NCI-H2081 treated with DMSO at 0.1 percent for 48 hours (cell line): Measurements from ENCODE around the gene IDH2.
"Not testable (repeated sequence)": the region's sequence is repeated elsewhere in the genome, so short reads cannot be mapped to it uniquely, and the experiment has no call there.

Experiments used
- DNase-seq: peaks from one replicate; lab custom pipeline; 2025; lab: John Stamatoyannopoulos, UW

The IDH2 gene

DNA sequence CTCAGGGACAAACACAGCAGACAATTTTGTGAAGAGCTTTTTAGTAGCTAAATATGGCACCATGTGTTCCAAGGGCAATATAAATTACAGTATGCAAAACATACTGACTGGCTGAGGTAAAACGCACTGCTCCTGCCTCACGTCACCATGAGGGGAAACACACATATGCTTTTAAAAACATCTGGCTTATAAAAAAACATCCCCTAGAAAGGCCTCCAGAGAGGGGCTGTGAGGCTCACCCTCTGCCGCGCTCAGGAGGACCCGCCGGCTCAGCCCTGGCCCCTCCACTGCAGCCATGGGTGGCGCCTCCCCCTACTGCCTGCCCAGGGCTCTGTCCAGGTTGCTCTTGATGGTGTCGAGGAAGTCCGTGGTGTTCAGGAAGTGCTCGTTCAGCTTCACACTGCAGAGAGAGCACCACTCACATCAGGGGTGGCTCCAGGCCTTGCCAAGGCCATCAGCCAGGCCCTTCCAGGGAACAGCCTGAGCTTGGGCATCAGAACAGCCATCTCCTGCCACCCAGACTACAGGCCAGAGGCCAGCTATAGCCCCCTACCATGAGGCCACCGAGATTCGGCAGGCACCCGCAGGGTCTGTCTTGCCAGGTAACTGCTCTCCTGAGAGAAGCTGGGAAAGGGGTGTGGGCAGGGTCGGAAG lies 18.2 kb downstream of the IDH2 start:
- DNase-seq: no peak

DNA sequence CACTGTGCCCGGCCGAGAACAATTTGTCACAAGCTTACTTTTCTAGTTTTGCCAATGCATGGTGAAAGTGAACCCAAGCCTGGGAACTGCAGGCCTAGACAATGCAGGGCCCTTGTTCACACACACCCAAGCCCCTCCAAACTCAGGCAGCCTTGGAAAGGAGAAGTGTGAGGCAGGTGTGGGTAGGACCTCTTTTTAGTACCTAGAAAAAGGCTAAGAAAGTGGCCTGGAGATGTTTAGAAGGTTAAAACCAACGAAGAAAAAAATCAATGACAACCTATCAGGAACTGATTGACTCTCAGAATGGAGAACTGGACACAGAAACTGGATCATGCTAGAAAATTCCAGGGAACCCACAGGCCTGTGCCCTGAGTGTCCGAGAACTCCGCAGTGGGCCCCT lies 18.8 kb downstream of the IDH2 start:
- DNase-seq: no peak

DNA sequence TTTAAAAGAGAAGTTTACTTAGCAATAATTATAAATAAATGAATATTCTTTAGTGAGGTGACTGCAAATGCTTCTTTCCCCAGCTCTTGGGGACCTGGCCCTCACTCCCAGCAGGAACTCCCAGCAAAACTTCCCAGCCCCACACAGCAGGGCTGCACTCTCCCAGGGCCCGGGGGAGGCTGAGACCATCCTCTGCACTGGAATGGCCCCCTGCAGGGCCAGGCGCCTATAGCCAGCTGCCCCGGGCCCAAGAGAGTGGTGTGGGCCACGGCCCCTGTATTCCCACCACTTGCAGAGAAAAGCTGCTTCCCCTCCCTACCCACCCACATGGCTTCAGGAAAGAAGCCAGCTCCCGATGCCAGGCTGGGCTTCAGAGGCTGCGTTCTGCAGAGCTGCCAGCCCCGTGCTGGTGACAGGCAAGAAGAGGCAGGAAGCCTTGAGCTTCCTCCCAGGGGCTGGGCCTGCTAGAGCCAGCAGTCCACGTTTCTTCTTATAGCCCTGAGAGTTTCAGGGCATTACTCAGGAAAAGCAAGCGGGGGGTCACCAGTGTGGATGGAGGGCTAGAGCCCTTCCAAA lies 20.0 kb downstream of the IDH2 start:
- no peak for DNase-seq

DNA sequence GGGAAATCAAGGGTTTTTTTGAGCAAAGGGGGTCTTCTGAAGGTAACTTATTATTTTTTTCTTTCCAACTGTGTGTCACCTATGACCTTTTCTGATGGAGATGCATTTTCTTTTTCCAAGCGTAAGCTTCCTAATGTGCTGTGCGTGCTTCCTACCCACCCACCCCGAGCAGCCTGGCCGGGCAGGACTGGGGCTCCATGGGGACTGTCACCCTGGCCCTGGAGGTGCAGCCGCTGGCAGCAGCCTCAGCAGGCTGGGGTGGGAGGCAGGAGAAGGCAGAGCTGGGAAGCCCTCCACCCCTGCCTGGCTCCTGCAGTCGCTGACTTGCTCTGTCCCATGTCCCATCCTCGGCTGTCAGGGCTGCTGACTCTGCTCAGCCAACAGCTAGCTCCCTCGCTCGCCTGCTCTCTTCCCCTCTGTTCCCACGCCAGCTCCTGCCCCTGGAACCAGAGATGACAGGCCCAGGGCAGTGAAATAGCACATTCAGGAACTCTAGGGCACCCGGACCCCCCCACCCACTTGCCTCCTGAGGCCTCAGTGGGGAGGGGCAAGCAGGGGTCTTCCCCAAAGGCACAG lies 21.4 kb downstream of the IDH2 start:
- no peak for DNase-seq

DNA sequence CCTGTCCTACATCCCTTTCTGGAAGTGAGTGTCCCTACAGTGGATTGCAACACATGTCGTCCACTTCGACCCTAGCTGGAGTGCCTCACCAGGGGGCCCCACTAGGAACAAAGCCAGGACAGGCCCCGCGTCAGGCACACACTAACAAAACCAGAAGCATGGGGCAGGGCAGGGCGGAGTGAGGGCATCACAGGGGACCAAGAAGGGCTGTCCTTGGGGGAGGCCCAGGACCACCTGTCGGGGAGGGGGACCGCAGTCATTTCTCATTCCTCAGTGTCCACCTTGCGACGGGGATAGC lies 21.9 kb downstream of the IDH2 start:
- DNase-seq: no peak

DNA sequence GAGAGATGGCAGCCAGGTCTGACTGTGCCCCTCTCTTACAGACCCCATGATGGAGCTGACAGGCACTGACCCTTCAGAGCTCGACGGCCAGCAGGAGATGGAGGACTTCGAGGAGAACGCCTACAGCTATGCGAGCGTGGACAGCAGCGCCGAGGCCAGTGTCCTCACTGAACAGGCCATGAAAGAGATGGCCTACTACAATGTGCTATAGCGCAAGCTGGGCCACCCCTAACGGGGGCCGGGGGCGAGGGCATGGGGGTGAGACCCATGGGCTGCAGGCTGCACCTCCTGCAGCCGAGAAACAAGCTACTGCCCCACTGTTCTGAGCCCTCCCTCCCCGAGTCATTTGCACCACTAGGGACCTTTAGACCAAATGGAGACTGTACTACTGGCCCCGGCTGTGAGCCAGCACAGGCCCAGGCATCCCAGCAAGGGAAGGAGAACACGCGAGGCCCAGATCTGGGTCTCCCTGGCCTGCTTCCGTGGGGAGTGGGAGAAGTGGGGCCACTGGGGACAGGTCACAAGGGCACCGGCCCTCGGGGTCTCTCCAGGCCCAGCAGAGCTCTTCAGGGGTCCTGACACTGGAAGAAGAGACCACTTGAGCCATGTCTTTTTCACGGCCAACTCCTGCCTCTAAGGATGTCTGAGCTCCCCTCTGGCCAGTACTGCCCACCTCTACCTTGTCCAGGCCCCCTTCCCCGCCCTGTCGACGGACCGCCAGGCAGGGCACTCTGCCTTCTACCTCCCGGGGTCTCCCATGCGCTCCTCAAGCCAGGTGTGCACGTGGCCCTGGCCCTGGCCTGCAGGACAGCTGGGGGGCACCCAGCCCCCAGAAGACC lies 22.4 kb downstream of the IDH2 start:
- DNase-seq: no peak

DNA sequence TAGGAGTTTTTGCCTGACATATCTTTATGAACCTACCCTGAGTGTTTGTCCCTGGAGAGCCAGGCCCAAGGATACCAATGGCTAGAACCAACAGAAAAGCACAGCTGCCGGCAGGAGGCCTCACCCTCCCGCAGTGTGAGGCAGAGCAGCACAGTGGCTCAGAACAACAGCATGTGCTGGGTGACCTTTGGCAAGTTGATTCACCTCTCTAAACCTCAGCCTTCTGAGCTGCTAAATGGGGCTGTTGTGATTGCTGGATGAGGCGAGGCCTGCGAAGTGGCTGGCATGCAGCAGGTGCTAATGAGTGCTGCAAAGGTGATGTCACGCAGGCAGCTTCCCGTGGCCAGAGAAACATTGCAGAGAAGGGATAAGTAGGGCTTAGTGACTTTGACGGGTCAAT lies 23.3 kb downstream of the IDH2 start:
- DNase-seq: no peak

DNA sequence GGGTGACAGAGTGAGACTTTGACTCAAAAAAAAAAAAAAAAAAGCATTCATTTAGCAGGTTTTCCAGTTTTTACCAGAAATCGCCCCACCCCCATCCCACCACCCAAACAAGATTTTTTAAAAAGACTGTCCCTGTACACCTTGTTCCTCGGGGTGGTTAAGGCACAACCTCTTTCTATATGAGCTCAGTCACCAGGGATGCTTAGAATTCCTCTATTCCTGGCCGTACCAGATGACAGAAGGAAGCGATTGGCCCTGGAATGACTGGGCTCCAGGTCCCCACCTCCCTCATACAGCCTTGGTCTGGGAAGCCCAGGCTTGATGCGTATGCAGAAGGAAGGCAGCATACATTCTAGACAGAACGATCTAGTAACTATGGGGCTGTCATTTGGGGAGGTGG lies 25.6 kb downstream of the IDH2 start:
- DNase-seq: no peak

DNA sequence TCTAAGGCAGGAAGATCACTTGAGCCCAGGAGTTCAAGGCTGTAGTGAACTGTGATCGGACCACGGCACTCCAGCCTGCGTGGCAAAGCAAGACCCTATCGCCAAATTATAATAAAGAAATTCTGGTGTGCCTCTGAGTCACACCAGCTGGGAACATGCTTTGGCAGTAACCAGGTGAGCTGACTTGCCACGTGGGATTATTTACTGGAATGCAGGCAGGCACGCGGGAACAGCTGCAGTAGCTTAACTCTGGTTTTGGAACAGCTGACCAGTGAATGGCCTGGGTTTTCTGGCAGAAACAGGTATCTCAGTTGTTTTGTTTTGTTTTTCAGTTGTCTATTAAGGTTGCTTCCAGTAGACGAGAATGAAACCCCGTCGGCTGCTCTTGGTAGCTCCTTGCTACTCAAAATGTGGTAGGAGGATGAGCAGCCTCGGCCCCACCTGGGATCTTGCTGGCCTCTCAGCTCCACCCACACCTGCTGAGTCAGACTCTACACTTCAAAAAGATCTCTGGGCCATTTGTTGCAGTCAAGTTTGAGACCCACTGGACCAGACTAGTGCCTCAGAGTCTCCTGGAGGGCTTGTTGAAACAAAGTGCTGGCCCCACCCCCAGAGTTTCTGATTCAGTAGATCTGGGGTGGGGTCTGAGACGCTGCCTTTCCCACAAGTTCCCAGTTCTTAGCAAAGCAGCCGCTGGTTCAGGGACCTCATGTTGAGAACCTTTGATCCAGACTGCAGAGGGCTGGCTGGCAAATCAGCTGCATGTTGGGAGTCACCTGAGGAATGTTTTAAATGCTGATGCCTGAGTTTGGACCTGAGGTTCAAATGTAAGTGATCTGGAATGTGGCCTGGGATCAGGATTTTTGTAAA lies 26.6 kb downstream of the IDH2 start:
- no peak for DNase-seq

DNA sequence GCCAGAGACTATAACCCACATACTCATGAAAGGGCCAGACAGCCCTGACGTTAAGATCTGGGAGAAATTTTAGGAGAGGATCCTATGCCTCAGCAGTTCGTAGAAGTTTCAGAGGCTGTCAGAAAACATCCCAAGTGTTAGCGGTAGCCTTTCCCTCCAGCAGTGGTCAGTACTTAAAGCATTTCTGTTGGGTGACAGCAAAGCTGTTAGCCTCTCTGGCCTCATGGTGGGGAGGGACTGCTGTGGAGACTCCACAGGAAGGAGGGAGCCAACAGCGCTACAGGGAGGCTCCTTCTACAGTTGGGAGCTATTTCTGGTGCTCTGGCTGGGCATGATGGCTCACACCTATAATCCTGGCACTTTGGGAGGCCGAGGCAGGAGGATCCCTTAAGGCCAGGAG lies 27.4 kb downstream of the IDH2 start:
- DNase-seq: no peak

DNA sequence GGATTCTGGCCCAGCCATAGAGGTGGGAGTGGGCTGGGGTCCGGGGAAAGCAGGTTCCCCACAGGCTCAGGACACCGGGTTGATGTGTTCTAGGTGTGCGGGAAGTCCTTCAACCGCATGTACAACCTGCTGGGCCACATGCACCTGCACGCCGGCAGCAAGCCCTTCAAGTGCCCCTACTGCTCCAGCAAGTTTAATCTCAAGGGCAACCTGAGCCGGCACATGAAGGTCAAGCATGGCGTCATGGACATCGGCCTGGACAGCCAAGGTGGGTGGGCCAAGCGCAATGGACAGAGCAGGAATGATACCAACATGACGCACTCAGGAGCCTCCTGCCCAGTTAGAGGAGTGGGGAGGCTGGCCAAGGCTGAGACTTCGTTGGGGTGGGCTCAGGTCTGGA lies 28.2 kb downstream of the IDH2 start:
- no peak for DNase-seq

DNA sequence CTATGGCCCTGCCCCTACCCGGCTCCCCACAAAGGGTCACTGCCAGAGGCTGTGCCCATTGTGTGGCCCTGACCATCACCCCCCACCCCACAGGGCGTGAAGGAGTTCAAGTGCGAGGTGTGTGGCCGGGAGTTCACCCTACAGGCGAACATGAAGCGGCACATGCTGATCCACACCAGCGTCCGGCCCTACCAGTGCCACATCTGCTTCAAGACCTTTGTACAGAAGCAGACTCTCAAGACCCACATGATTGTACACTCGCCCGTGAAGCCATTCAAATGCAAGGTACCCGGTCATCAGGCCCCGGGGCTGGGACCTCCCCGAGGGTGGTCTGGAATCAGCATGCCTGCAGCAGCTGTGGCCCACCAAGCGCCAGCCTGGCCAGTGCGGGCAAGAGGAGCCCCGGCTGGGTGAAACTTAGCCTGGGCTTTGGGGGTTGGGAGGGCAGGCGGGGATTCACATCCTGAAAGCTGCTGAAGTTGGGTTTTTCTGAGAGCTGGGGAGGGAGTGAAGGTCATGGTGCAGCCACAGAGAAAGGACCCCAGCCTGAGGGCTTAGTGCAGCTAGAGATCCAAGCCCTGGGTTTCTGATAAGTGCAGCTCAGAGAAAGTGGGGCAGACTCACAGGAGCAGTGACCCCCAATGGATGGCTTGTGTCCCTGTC lies 29.2 kb downstream of the IDH2 start:
- DNase-seq: no peak

DNA sequence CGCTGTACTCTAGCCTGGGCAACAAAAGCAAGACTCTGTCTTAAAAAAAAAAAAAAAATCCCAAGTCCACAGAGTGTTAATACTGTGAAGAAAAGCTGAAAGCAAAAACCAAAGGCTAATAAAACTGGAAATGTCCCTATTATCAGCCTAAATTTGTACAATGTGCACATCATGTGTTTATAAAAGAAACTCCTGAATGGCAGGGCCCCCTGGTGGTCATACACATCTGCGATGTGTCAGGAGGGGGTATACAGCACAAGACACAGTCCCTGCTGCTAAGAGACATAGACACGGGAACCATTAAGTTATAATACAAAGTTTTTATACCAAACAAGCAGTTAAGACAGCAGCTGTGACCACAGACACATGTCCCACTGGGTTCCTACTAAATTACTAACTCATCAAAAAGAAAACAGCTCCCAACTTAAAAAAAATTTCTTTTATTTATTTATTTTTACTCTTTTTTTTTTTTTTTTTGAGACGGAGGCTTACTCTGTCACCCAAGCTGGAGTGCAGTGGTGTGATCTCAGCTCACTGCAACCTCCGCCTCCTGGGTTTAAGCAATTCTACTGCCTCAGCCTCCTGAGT lies 31.0 kb downstream of the IDH2 start:
- peak; percentile 41 for DNase-seq

DNA sequence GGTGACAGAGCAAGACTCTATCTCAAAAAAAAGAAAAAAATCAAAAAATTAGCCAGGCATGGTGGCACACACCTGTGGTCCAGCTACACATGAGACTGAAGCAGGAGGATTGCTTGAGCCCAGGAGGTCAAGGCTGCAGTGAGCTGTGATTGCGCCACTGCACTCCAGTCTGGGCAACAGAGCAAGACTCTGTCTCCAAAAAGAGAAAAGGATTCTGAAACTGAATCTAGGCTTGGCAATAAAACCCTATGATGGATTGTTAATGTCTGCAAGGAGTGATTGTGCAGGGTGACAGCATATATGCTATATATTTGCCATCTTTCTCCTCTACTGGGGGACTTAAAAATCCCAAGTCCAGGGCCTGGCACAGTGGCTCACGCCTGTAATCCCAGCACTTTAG lies 31.6 kb downstream of the IDH2 start:
- DNase-seq: not testable (repeated sequence)

DNA sequence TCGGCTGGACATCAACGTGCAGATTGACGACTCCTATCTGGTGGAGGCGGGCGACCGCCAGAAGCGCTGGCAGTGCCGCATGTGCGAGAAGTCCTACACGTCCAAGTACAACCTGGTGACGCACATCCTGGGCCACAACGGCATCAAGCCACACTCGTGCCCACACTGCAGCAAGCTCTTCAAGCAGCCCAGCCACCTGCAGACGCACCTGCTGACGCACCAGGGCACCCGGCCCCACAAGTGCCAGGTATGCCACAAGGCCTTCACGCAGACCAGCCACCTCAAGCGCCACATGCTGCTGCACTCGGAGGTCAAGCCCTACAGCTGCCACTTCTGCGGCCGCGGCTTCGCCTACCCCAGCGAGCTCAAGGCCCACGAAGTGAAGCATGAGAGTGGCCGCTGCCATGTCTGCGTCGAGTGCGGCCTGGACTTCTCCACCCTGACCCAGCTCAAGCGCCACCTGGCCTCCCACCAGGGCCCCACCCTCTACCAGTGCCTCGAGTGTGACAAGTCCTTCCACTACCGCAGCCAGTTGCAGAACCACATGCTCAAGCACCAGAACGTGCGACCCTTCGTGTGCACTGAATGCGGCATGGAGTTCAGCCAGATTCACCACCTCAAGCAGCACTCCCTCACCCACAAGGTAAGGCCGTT lies 34.2 kb downstream of the IDH2 start:
- no peak for DNase-seq

DNA sequence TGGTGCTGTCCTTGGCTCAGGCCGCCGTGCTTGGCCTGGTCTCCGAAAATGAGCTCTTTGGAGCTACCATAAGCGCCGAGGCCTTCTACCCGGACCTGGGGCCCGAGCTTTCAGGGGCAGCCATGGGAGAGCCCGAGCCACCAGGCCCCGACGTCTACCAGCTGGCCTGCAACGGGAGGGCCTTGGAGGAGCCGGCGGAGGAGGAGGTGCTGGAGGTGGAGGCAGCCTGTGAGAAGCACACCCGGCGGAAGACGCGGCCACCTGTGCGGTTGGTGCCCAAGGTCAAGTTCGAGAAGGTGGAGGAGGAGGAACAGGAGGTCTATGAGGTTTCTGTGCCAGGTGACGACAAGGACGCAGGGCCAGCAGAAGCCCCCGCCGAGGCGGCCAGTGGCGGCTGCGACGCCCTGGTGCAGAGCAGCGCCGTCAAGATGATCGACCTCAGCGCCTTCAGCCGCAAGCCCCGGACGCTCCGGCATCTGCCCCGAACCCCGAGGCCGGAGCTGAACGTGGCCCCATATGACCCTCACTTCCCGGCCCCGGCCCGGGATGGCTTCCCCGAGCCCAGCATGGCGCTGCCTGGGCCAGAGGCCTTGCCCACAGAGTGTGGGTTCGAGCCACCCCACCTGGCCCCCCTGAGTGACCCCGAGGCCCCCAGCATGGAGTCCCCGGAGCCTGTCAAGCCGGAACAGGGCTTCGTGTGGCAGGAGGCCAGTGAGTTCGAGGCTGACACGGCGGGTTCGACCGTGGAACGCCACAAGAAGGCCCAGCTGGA lies 34.9 kb downstream of the IDH2 start:
- no peak for DNase-seq

DNA sequence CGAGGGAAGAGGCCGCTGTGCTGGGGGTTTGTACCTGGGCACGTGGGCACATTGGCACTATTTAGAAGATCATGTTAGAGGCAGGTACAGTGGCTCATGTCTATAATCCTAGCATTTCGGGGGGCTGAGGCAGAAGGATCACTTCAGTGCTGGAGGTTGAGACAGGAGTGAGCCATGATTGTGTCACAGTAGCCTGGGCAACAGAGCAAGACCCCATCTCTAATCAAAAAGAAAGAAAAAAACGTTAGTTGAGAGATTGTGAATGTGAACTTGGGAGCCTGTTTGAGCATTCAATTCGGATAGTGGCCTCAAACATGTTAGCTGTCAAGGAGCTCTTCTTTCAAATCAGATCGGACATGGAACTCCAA lies 36.6 kb downstream of the IDH2 start:
- no peak for DNase-seq

DNA sequence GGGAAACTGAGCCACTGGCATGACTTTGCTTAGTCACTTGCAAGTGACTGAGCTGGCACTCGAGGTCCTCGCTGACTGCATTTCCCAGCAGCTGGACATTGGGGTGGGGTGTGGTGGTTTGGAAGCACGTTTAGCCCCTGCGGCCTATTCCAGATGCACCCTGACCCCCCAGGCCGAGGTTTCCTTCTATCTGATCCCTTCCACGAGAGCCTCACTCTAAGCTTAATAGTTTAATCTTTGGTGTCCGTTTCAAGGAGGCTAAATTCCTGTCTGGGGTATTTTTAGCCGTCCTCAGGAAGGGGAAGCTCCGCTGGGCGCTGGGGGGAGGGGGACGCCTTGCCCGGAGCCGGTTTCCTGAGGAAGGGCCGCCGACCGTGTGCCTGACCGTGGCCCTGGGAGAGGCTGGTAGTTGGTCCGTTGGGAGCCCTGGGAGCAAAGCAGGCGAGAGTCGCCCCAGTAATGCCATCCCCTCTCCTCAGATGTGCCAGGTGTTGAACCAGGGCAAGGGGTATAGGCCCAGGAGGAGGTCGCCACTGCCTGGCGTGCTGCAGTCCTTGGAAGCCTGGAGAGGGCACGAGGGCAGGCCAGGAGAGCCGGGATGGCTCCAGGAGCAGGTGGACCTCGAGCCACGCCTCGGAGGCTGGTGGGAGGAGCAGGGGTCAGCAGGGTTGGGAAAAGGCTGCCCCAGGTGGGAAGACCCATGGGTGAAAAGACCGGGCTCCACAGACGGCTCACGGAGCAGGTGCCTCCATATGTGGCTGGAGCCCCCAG lies 37.2 kb downstream of the IDH2 start:
- DNase-seq: no peak

DNA sequence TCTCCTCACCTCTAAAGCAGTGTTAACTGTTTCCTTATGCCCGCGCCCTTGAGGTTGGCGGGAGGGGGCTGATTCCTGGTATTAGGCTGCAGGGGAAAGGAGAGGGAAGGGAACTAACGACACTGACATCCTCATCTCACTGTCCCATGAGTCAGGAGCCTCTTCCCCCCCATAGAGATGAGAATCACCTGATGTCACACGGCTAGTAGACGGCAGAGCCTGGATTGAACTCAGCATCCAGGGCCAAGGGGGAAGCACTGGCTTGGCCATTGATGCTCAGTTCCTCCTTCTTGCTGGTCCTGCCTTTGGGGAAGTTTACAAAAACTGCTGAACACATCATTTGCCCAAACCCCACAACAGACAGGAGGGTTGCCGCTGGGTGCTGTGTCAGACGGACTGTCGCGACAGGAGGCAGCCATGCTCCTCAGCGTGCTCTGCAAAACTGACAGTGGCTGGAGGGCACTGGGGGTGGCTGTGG lies 38.5 kb downstream of the IDH2 start:
- no peak for DNase-seq
